ENCODE measurements around the gene PTPRS.

DNA sequence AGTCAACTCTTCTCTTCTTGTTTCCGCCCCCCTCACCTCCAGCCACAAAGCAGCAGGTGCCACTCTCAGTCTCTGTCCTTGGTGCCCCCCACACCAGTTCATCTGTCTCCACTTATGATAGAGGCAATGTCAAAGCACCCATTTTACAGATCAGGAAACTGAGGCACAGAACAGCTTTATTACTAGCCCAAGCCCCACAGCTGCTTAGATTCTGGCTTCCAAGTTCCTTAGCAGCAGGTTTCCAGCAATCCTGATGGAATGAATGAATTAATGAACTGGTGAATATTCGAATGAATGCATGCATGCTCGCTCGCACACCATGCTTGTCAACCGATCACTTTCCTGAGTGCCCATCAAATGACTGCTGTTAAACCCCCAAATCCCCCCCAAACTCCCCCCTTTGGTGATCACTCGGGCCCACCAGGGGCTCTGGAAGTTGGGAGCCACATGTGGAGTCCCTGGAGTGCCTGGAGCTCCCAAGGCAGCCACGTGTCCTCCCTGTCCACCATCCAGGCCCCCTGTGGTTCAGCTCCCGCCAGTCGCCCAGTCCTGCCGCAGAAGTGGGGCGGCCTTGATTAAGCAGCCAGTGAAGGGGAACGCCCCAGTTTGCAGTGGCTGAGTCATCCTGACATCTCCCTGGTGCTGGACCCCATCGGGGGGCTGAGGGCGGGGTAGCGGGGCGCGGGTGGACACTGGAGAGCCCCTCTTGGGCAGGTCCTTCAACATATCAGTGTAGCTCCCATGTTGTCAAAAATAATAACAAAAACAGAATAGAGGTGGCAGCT is 6.8 kb downstream of the PTPRS start:
- no peak for TF ChIP-seq TAF1 (IDR thresholded peaks at IDR 0.05; ENCODE audit: borderline replicate concordance, insufficient read depth, low read length)
- TF ChIP-seq, protein P1, sequence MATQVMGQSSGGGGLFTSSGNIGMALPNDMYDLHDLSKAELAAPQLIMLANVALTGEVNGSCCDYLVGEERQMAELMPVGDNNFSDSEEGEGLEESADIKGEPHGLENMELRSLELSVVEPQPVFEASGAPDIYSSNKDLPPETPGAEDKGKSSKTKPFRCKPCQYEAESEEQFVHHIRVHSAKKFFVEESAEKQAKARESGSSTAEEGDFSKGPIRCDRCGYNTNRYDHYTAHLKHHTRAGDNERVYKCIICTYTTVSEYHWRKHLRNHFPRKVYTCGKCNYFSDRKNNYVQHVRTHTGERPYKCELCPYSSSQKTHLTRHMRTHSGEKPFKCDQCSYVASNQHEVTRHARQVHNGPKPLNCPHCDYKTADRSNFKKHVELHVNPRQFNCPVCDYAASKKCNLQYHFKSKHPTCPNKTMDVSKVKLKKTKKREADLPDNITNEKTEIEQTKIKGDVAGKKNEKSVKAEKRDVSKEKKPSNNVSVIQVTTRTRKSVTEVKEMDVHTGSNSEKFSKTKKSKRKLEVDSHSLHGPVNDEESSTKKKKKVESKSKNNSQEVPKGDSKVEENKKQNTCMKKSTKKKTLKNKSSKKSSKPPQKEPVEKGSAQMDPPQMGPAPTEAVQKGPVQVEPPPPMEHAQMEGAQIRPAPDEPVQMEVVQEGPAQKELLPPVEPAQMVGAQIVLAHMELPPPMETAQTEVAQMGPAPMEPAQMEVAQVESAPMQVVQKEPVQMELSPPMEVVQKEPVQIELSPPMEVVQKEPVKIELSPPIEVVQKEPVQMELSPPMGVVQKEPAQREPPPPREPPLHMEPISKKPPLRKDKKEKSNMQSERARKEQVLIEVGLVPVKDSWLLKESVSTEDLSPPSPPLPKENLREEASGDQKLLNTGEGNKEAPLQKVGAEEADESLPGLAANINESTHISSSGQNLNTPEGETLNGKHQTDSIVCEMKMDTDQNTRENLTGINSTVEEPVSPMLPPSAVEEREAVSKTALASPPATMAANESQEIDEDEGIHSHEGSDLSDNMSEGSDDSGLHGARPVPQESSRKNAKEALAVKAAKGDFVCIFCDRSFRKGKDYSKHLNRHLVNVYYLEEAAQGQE (IDR thresholded peaks at IDR 0.05; ENCODE audit: insufficient read depth in 1 of 2, low read depth in 2 of 2, low read length in 2 of 2) = no peak

All from PFSK-1 (cell line).